HepG2 (cell line): ENCODE measurements around the gene OR8B12. TPM values are rescaled to one million over a fixed set of nuclear protein-coding genes. Genes with fewer than 3 reads are reported as not detected.

Experiments used
- ATAC-seq: fragments of 200-7000 bp; cut with Tn5 transposase; 3 replicates; pipeline ENCODE4 v1.9.1; 2020; ENCODE audit warnings: mild to moderate bottlenecking, moderate library complexity
- BruUV-seq: library from RNA; stranded (reverse); fragments of 400-500 nt; replicated peaks from 2 replicates; lab custom pipeline; 2021; lab: Mats Ljungman, UMichigan
- CTCF ChIA-PET: fragments of 300-600 bp; formaldehyde crosslinking; extraction: SDS; loops from one replicate; lab custom pipeline; 2021; ENCODE audit warnings: low total read pairs, inconsistent platforms, low intra/inter-chr PET ratio; lab: Yijun Ruan, JAX
- POLR2A ChIA-PET: fragments of 350-600 bp; sonication (Branson Sonifier 250); formaldehyde crosslinking; loops from one replicate; lab custom pipeline; 2020; ENCODE audit warnings: antibody characterized with exemption, inconsistent platforms; lab: Yijun Ruan, JAX
- DNase-seq: peaks from one replicate; pipeline ENCODE4 v3.0.0-alpha.2; 2015; ENCODE audit warnings: low spot score
- FAIRE-seq: peaks from 3 replicates; lab custom pipeline; 2011; peaks lifted over from hg19 to GRCh38; lab: Jason Lieb, UNC
- H2AFZ ChIP-seq: one replicate; pipeline ENCODE4 v1.6.1; 2011; ENCODE audit warnings: low read length, inconsistent platforms
- H3K27ac ChIP-seq: fragments of 300-600 bp; 3 replicates; pipeline ENCODE4 v1.8.0; 2011; ENCODE audit warnings: mixed run types, mild to moderate bottlenecking, mixed read lengths, low read length, inconsistent platforms; ENCODE audit not compliant: insufficient read depth; ENCODE audit errors: extremely low read length
- H3K27me3 ChIP-seq, 2 experiments: fragments of 200-600 bp in 1 of 2; 2 replicates in 1 of 2; 3 replicates in 1 of 2; pipeline versions ENCODE4 v1.6.0 to v1.8.0; 2011; ENCODE audit warnings: low read length in 2 of 2, mild to moderate bottlenecking in 2 of 2, moderate library complexity in 2 of 2, inconsistent platforms in 1 of 2; ENCODE audit not compliant: insufficient read depth in 2 of 2, control insufficient read depth in 1 of 2
- H3K36me3 ChIP-seq, 2 experiments: fragments of 200-600 bp in 1 of 2; replicated peaks in 1 of 2; 2 replicates in 1 of 2; 3 replicates in 1 of 2; pipeline versions ENCODE4 v1.5.1 to v1.8.0; 2011; ENCODE audit warnings: low read length in 2 of 2, inconsistent platforms in 1 of 2; ENCODE audit not compliant: insufficient read depth in 2 of 2, control insufficient read depth in 1 of 2
- H3K4me1 ChIP-seq: 2 replicates; pipeline ENCODE4 v1.5.1; 2012; ENCODE audit warnings: low read length, inconsistent platforms; ENCODE audit not compliant: insufficient read depth
- H3K4me2 ChIP-seq: 2 replicates; pipeline ENCODE4 v1.6.0; 2011; ENCODE audit warnings: low read depth, low read length, inconsistent platforms
- H3K4me3 ChIP-seq, 3 experiments: fragments of 200-600 bp in 1 of 3; sonication (generic), shearing (Covaris generic) in 1 of 3; replicated peaks in 1 of 3; 2 replicates each; pipeline ENCODE4 v1.5.1; 2011 to 2016; ENCODE audit warnings: low read length in 3 of 3, inconsistent platforms in 2 of 3, low read depth in 2 of 3, mild to moderate bottlenecking in 2 of 3, control low read depth in 1 of 3, mixed read lengths in 1 of 3; ENCODE audit not compliant: insufficient read depth in 1 of 3
- H3K79me2 ChIP-seq: one replicate; pipeline ENCODE4 v1.6.1; 2011; ENCODE audit warnings: low read length, inconsistent platforms; ENCODE audit not compliant: insufficient read depth
- H3K9ac ChIP-seq: 2 replicates; pipeline ENCODE4 v1.6.0; 2011; ENCODE audit warnings: mild to moderate bottlenecking, low read depth, low read length, inconsistent platforms; ENCODE audit not compliant: insufficient read depth
- H3K9me3 ChIP-seq: 2 replicates; pipeline ENCODE4 v1.5.1; 2012; ENCODE audit warnings: mild to moderate bottlenecking, low read length
- H4K20me1 ChIP-seq: 2 replicates; pipeline ENCODE4 v1.6.0; 2011; ENCODE audit warnings: inconsistent platforms, mild to moderate bottlenecking, low read length, moderate library complexity; ENCODE audit not compliant: insufficient read depth
- MBNL3 ChIP-seq: fragments of 250-450 bp; sonication (Bioruptor Pico); conservative IDR thresholded peaks from 2 replicates; pipeline ENCODE4 v1.8.0; 2022; ENCODE audit warnings: mild to moderate bottlenecking, inconsistent platforms
- SNAI1 ChIP-seq: sonication (generic); formaldehyde crosslinking; IDR thresholded peaks from 2 replicates; pipeline ENCODE4 v1.5.0; 2020; ENCODE audit warnings: mild to moderate bottlenecking, missing genetic modification reagents, borderline replicate concordance
- SRF ChIP-seq: IDR thresholded peaks from 2 replicates; pipeline ENCODE4 v1.6.1; 2011; ENCODE audit warnings: mild to moderate bottlenecking, low read depth, low read length, moderate library complexity
- THAP11 ChIP-seq: IDR thresholded peaks from 2 replicates; pipeline ENCODE4 v1.6.1; 2016; ENCODE audit warnings: missing biosample characterization, missing genetic modification reagents
- ZFP36L1 ChIP-seq: sonication (generic); formaldehyde crosslinking; IDR thresholded peaks from 2 replicates; pipeline ENCODE4 v1.8.0; 2022; ENCODE audit warnings: mild to moderate bottlenecking, missing genetic modification reagents, moderate library complexity
- ZNF451 ChIP-seq: sonication (generic); formaldehyde crosslinking; IDR thresholded peaks from 2 replicates; pipeline ENCODE4 v1.5.0; 2020; ENCODE audit warnings: mild to moderate bottlenecking, missing genetic modification reagents
- WGBS: methylation state at CpG from one replicate; pipeline ENCODE4 v1.1.6; 2017; ENCODE audit warnings: low lambda C conversion rate; 5-methylcytosine and 5-hydroxymethylcytosine counted together
- in situ Hi-C: cut with HindIII; loops from 2 replicates; pipeline ENCODE4 v1.10.0; 2017; ENCODE audit warnings: low pct_unique_long_range_greater_than_20kb; ENCODE audit not compliant: extremely low pct_ligation_motif_present
- intact Hi-C: fragments of 100-400 bp; cut with micrococcal nuclease; formaldehyde crosslinking; loops from one replicate; pipeline ENCODE4 v1.10.0; 2022; ENCODE audit not compliant: unreplicated experiment
- polyA plus RNA-seq, 8 experiments: library from polyadenylated mRNA; depleted of rRNA in 3 of 8; stranded (reverse) in 7 of 8; unstranded in 1 of 8; fragments of >200 nt; fragmentation: Illumina TruSeq in 4 of 8; extraction: Trizol in 4 of 8; gene quantifications; 2 replicates each; pipeline versions ENCODE4 v1.2.1 to v1.2.3, GENCODE V29; 2011 to 2016; ENCODE audit warnings: low read depth in 4 of 8, missing spikeins in 1 of 8, mixed read lengths in 1 of 8; ENCODE audit not compliant: insufficient read depth in 1 of 8
- total RNA-seq, 5 experiments: library from RNA; depleted of rRNA; stranded (reverse); fragments of >200 nt; fragmentation: Illumina TruSeq; extraction: Trizol; gene quantifications; 2 replicates each; pipeline ENCODE4 v1.2.3, GENCODE V29; 2016; ENCODE audit warnings: low read depth in 1 of 5
- TF ChIP-seq, protein P1 (sequence below): sonication (generic); formaldehyde crosslinking; conservative IDR thresholded peaks from 2 replicates; pipeline ENCODE4 v1.8.1; 2023; ENCODE audit warnings: missing genetic modification reagents

The OR8B12 gene
- total and polyA plus RNA-seq, 2 of the 13 experiments (the other 11 are each of a cell fraction or from before 2014, with no cell fraction given): not detected

DNA sequence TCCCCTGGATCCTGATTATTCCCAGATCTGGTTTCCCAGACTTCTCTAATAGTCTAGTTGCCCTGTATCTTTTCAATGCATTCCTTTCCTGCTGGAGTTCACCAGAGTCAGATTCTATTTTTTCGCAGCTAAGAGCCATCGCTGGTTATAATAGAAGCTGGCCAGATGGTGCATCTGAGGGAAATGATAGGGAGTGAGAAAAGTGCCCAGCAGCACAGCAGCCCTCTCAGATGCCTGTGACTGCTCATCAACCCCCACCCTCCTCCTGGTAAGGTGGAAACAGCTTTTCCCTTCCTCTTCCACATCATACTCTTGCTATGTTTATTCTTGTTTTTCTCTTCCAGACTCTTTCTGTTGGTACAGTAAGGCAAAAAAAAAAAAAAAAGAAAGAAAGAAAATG is 39.1 kb upstream of the OR8B12 start (continued):
- TF ChIP-seq, protein P1, sequence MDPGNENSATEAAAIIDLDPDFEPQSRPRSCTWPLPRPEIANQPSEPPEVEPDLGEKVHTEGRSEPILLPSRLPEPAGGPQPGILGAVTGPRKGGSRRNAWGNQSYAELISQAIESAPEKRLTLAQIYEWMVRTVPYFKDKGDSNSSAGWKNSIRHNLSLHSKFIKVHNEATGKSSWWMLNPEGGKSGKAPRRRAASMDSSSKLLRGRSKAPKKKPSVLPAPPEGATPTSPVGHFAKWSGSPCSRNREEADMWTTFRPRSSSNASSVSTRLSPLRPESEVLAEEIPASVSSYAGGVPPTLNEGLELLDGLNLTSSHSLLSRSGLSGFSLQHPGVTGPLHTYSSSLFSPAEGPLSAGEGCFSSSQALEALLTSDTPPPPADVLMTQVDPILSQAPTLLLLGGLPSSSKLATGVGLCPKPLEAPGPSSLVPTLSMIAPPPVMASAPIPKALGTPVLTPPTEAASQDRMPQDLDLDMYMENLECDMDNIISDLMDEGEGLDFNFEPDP (CRISPR knock-in tag): no peak
- TF ChIP-seq MBNL3 (CRISPR knock-in tag) (no peak), SRF (no peak)

DNA sequence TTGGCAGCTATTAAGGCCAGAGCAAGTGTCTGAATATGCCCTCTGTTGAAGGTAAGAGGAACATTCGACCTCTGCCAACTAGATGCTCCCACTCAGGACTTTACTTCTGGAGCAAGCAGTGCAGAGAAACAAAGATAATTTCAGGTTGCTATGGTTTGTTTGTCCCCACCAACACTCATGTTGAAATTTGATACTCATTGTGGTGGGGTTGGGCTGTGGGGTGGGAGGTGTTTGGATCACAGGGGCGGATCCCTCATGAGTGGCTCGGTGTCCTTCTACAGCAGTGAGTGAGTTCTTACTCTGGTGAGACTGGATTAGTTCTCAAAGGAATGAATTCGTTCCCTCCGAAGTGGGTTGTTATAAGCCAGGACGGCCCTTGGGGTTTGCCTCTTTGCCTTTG is 38.4 kb upstream of the OR8B12 start:
- no peak for ATAC-seq
- intact Hi-C loops: no loop called here
- 7% methylated on average over 6 of the region's 6 CpGs for WGBS
- CTCF ChIA-PET: no interaction called here
- TF ChIP-seq SNAI1 (no peak), ZFP36L1 (CRISPR knock-in tag) (no peak), ZNF451 (no peak), THAP11 (CRISPR knock-in tag) (no peak)
- TF ChIP-seq, all 625 proteins: peak for 0
- Histone ChIP-seq H3K27ac (no peak overlapping the region), H3K36me3 (no peaks in the 10 kb centered on the region), H3K4me3 (no peak overlapping the region), H3K4me2 (no peak overlapping the region), H2AFZ (no peak overlapping the region), H3K4me1 (no peaks in the 10 kb centered on the region), H3K79me2 (no peaks in the 10 kb centered on the region), H3K9me3 (no peaks in the 10 kb centered on the region), H3K27me3 (peaks cover 0 to 11% of the 10 kb centered on the region in 2 experiments; a peak in 2 of 5 replicates), H4K20me1 (no peaks in the 10 kb centered on the region), H3K9ac (no peak overlapping the region)
- DNase-seq (no peak), FAIRE-seq (no peak)
- POLR2A ChIA-PET: no interaction called here
- in situ Hi-C loops: no loop called here
- BruUV-seq: no TSS peak
